GM20000 (cell line): ENCODE results near the gene ITPKC.

Source experiments
- DNase-seq: peaks from one replicate; pipeline ENCODE4 v3.0.0; 2012; ENCODE audit warnings: low spot score
- CTCF ChIP-seq: IDR thresholded peaks from 2 replicates; pipeline ENCODE4 v1.5.1; 2012; ENCODE audit warnings: mild to moderate bottlenecking, control low read depth; ENCODE audit errors: extremely low read depth, missing control alignments

Gene ITPKC

GRCh38 chr19:40775632-40776022 is 58.7 kb downstream of the ITPKC start:
- no peak for DNase-seq
- TF ChIP-seq CTCF, result no peak

GRCh38 chr19:40776364-40776763 is 59.5 kb downstream of the ITPKC start:
- DNase-seq, result no peak
- TF ChIP-seq CTCF, result no peak

GRCh38 chr19:40776932-40777644 is 60.2 kb downstream of the ITPKC start:
- no peak for TF ChIP-seq CTCF
- peak; percentile 86 for DNase-seq

- no peak for TF ChIP-seq CTCF
- DNase-seq, result no peak
These were observed 60.7 kb downstream of the ITPKC start for GRCh38 chr19:40777645-40777936.

- DNase-seq, result peak; percentile 94
- no peak for TF ChIP-seq CTCF
These were observed 61.2 kb downstream of the ITPKC start, which contains the start of gene RAB4B for GRCh38 chr19:40777937-40778705. Gene RAB4B, plus strand, starts transcription at chr19:40778247. Its CDS starts 129 bp downstream, at chr19:40778376.

- DNase-seq, result no peak
- no peak for TF ChIP-seq CTCF
These were observed 61.9 kb downstream of the ITPKC start for GRCh38 chr19:40778706-40779284.

GRCh38 chr19:40780582-40780981 is 63.7 kb downstream of the ITPKC start:
- no peak for DNase-seq
- no peak for TF ChIP-seq CTCF
